ENCODE measurements around the gene ZBTB40. TPM values are rescaled to one million over a fixed set of nuclear protein-coding genes. Genes with fewer than 3 reads are reported as not detected.

ZBTB40 gene
- polyA plus RNA-seq, 2 of the 4 experiments (the other 2 are of a cell fraction) = 6.2 to 7.0 TPM

DNA sequence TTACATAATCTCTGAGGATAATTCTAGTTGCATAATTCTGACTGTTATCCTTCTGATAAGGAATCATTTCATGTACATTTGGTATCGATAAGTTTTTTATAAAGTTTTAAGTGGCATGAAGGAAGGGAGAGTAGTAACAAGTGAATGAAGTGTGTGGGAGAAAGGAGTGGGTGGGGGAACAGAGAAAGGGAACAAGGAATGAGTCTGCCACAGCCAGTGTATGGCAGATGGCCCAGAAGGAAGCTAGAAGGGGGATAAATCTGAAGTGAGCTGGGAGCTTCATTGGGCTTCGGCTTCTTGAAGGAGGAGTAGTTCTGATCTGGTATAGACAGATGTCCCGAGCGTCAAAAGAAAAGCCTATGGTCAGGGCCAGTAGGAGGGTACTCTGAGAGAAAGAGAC, 18.6 kb downstream of the ZBTB40 start:
- WGBS (ENCODE audit: missing lambda C conversion rate) = 94% methylated on average over 4 of the region's 4 CpGs
- ChIA-PET CTCF (no interaction called here), POLR2A (no interaction called here)
- DNase-seq (ENCODE audit: low read depth in 1 of 2, low spot score in 1 of 2) = no peak
- no peak overlapping the region for H3K4me3 ChIP-seq
- no peak for FAIRE-seq
- H3K27ac ChIP-seq = no peak overlapping the region
- TF ChIP-seq BHLHE40 (IDR thresholded peaks at IDR 0.05; ENCODE audit: low read depth, low read length) (no peak), HOXB5 (CRISPR knock-in tag; IDR thresholded peaks at IDR 0.05) (no peak), CEBPB (IDR thresholded peaks at IDR 0.05) (no peak), RCOR1 (IDR thresholded peaks at IDR 0.05; ENCODE audit: low read depth, low read length) (no peak), SMC3 (IDR thresholded peaks at IDR 0.05) (no peak), ZNF302 (CRISPR knock-in tag; IDR thresholded peaks at IDR 0.05) (no peak), ESRRA (IDR thresholded peaks at IDR 0.05; ENCODE audit: borderline replicate concordance, low read length) (no peak), CHD2 (IDR thresholded peaks at IDR 0.05; ENCODE audit: low read length, partially characterized antibody) (no peak), NR3C1 (IDR thresholded peaks at IDR 0.05) (no peak), HOXA7 (CRISPR knock-in tag; IDR thresholded peaks at IDR 0.05) (no peak), FOSB (CRISPR knock-in tag; IDR thresholded peaks at IDR 0.05) (no peak), FOSL2 (IDR thresholded peaks at IDR 0.05) (no peak), FOSL2 (CRISPR knock-in tag; IDR thresholded peaks at IDR 0.05) (no peak), HOXB13 (CRISPR knock-in tag; IDR thresholded peaks at IDR 0.05; ENCODE audit: low read depth) (no peak)
- TF ChIP-seq, protein P1, sequence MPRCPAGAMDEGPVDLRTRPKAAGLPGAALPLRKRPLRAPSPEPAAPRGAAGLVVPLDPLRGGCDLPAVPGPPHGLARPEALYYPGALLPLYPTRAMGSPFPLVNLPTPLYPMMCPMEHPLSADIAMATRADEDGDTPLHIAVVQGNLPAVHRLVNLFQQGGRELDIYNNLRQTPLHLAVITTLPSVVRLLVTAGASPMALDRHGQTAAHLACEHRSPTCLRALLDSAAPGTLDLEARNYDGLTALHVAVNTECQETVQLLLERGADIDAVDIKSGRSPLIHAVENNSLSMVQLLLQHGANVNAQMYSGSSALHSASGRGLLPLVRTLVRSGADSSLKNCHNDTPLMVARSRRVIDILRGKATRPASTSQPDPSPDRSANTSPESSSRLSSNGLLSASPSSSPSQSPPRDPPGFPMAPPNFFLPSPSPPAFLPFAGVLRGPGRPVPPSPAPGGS (IDR thresholded peaks at IDR 0.05) = no peak
- ATAC-seq = no peak
- no peaks in the 10 kb centered on the region for H3K9me3 ChIP-seq
- H3K4me1 ChIP-seq = no peaks in the 10 kb centered on the region
- H3K4me2 ChIP-seq = no peak overlapping the region

DNA sequence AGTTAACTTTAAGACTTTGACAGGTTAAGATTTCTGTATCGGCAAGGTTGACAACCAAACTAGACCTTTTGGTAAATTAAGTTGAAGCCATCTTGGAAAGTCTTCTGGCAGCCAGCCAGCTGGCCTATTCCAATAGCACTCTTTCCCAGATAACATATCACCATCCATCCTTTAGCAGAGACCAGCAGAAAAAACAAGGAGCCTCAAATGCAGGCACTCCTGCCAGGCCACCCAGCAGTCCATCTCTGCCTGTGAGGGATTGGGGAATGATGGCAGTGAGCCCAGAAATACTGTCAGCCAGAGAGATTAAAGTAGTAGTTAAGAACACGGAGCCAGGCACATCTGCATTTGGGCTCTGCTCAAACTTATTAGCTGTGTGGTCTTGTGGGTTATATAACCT, 19.4 kb downstream of the ZBTB40 start:
- DNase-seq (ENCODE audit: low read depth in 1 of 2, low spot score in 1 of 2) (no peak), FAIRE-seq (no peak), ATAC-seq (no peak)
- Histone ChIP-seq H3K27ac (no peak overlapping the region), H3K9me3 (no peaks in the 10 kb centered on the region), H3K4me3 (no peak overlapping the region), H3K4me1 (no peaks in the 10 kb centered on the region), H3K4me2 (no peak overlapping the region)
- ChIA-PET POLR2A (no interaction called here), CTCF (no interaction called here)
- no peak for TF ChIP-seq ZC3H11A (IDR thresholded peaks at IDR 0.05)
- TF ChIP-seq NFE2L2 (conservative IDR thresholded peaks at IDR 0.05; ENCODE audit: low read length) = no peak
- TF ChIP-seq ESRRA (IDR thresholded peaks at IDR 0.05; ENCODE audit: borderline replicate concordance, low read length) = no peak
- no peak for TF ChIP-seq HOXA7 (CRISPR knock-in tag; IDR thresholded peaks at IDR 0.05)
- TF ChIP-seq BHLHE40 (IDR thresholded peaks at IDR 0.05; ENCODE audit: low read depth, low read length) = no peak
- TF ChIP-seq POLR2A (IDR thresholded peaks at IDR 0.05; ENCODE audit: low read length) = no peak
- TF ChIP-seq, protein P2, sequence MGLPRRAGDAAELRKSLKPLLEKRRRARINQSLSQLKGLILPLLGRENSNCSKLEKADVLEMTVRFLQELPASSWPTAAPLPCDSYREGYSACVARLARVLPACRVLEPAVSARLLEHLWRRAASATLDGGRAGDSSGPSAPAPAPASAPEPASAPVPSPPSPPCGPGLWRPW (IDR thresholded peaks at IDR 0.05) = no peak
- no peak for TF ChIP-seq HOXB5 (CRISPR knock-in tag; IDR thresholded peaks at IDR 0.05)
- TF ChIP-seq PHF8 (IDR thresholded peaks at IDR 0.05; ENCODE audit: borderline replicate concordance, low read depth) = no peak
- TF ChIP-seq GATA3 (IDR thresholded peaks at IDR 0.05; ENCODE audit: borderline replicate concordance) = no peak
- no peak for TF ChIP-seq CHD4 (IDR thresholded peaks at IDR 0.05; ENCODE audit: borderline replicate concordance)
- no peak for TF ChIP-seq HOXB13 (CRISPR knock-in tag; IDR thresholded peaks at IDR 0.05; ENCODE audit: low read depth)
- TF ChIP-seq KDM1A (IDR thresholded peaks at IDR 0.05; ENCODE audit: low read depth) = no peak
- TF ChIP-seq SREBF2 (IDR thresholded peaks at IDR 0.05) = no peak
- TF ChIP-seq EHMT2 (IDR thresholded peaks at IDR 0.05; ENCODE audit: low read depth) = no peak
- TF ChIP-seq ZNF302 (CRISPR knock-in tag; IDR thresholded peaks at IDR 0.05) = no peak
- TF ChIP-seq TP53 (CRISPR knock-in tag; IDR thresholded peaks at IDR 0.05) = no peak
- WGBS (ENCODE audit: missing lambda C conversion rate) = 100% methylated on average over 2 of the region's 2 CpGs

DNA sequence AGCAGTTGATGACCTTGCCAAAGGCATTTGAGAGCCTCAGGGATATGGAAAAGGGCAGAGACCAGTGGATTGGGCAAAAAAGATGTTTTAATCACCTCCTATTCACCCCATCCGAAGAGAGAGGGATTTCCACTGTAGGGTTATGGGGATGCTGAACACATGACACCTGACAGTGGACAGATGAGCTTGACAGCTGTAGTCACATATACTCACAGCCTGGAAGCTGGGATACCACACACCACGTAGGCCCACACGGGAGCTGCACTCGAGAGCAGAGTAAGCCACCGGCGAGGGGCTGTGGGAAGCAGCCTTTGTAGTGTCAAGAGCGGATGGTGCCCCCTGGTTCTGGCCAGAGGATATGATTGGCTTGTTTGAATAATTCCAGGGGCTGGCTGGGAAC, 20.0 kb downstream of the ZBTB40 start:
- H3K4me2 ChIP-seq = no peak overlapping the region
- ChIA-PET CTCF (interaction anchor here (0.6 kb wide), 1 partner anchor 197 kb away, joined by 3 read pairs; no protein-coding TSS in a partner anchor), POLR2A (no interaction called here)
- H3K9me3 ChIP-seq = no peaks in the 10 kb centered on the region
- 94% methylated on average over 4 of the region's 7 CpGs for WGBS (ENCODE audit: missing lambda C conversion rate)
- TF ChIP-seq NPAS2 (CRISPR knock-in tag; IDR thresholded peaks at IDR 0.05; ENCODE audit: borderline replicate concordance) = no peak
- FAIRE-seq = no peak
- H3K27ac ChIP-seq = no peak overlapping the region
- no peak overlapping the region for H3K4me3 ChIP-seq
- ATAC-seq = no peak
- no peaks in the 10 kb centered on the region for H3K4me1 ChIP-seq
- no peak for DNase-seq (ENCODE audit: low read depth in 1 of 2, low spot score in 1 of 2)
